Measurements from ENCODE around the gene ATRAID.

- TF ChIP-seq CTCF (conservative IDR thresholded peaks at IDR 0.05) (no peak), EZH2 (IDR thresholded peaks at IDR 0.05; ENCODE audit: low read depth) (no peak)
Observed at GRCh38 chr2:27265536-27265870, 53.7 kb downstream of the ATRAID start.

Data from PC-9 (cell line).